Measurements from ENCODE around the gene EMILIN3.
"Not testable (repeated sequence)": the region's sequence is repeated elsewhere in the genome, so short reads cannot be mapped to it uniquely, and the experiment has no call there.

EMILIN3 gene

GRCh38 chr20:41316602-41317545 lies 49.7 kb downstream of the EMILIN3 start:
- peak; percentile 69 to 72 for DNase-seq

GRCh38 chr20:41316051-41316450 lies 50.6 kb downstream of the EMILIN3 start:
- DNase-seq = no peak

- no peak for DNase-seq
Measured at GRCh38 chr20:41314386-41314785, 52.2 kb downstream of the EMILIN3 start.

GRCh38 chr20:41312009-41312408 lies 54.6 kb downstream of the EMILIN3 start:
- DNase-seq = not testable (repeated sequence)

Data from activated CD4-positive, alpha-beta T cell treated with anti-CD3 and anti-CD28 coated beads, Interleukin-2, amount 50 U/mL, for 4 hours (primary cell).